GM19438 (cell line): ENCODE measurements around the gene OPN1MW.
"Not testable (repeated sequence)": the region's sequence is repeated elsewhere in the genome, so short reads cannot be mapped to it uniquely, and the experiment has no call there.

Experiments used
- ATAC-seq: cut with Tn5 transposase; IDR thresholded peaks from one replicate; pipeline ENCODE4 v1.9.1; 2021; ENCODE audit warnings: low read depth; ENCODE audit not compliant: unreplicated experiment

The OPN1MW gene

DNA sequence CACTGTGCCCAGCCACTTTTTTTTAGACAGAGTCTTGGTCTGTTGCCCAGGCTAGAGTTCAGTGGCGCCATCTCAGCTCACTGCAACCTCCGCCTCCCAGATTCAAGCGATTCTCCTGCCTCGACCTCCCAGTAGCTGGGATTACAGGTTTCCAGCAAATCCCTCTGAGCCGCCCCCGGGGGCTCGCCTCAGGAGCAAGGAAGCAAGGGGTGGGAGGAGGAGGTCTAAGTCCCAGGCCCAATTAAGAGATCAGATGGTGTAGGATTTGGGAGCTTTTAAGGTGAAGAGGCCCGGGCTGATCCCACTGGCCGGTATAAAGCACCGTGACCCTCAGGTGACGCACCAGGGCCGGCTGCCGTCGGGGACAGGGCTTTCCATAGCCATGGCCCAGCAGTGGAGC lies at the start of gene OPN1MW:
Gene OPN1MW, plus strand, starts transcription at position 301 of the 400 bp plus-strand sequence. Its CDS starts 82 bp downstream, at position 383.
- not testable (repeated sequence) for ATAC-seq

DNA sequence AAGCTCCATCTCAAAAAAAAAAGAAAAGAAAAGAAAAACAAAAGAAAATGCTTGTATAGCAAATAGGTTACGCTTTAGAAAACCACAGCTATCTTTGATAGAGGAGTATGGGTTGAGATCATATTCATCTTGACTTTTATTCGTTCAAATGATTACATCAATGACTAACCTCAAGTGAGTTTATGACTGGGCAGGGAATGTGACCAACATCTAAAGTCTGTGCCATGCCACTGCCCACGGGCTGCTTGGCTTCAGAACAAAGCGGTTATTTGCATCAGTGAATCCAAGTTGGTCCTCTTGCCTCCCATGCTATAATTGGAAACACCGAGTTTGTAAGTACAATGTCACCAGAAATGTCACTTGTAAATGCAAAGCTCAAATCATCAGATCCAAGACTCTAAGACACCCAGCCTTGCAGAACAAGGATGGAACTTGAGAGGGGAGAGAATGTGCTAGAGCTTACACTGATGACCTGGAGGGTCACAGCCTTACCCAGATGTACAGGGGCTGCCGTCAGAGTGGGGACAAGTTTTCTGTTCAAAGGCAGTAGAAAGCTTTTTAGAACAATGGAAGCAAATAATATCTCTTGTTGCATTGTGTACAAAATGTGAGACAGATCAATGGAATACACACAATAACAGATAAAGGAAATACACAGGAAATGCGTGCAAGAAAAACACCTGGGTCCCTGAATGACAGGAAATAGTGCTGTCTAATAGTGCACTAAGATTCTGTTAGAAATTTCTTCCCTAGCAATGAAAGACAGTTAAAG lies 46.8 kb upstream of the OPN1MW start:
- ATAC-seq = no peak

- ATAC-seq = no peak
These were observed 45.7 kb upstream of the OPN1MW start for GRCh38 chrX:154136627-154137161.

DNA sequence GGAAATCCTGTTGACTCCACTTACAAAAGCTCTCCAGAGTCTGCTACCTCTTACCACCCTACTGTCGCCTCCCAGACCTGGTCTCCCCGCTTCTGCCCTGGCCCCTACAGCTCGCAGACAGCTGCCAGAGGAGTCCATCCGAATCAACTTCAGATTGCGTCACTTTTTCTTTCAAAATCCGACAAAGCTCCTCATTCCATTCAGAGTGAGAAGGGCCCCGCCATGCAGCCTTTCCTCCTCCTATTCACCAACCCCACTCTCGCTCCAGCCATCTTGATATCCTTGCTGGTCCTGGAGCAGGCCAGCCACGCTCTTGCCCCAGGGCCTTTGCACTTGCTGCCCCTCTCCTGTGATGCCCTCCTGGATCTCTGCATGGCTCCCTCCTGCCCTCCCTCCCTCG lies 43.5 kb upstream of the OPN1MW start:
- no peak for ATAC-seq

GRCh38 chrX:154140206-154140605 lies 42.2 kb upstream of the OPN1MW start:
- ATAC-seq = no peak

GRCh38 chrX:154140742-154141141 lies 41.7 kb upstream of the OPN1MW start:
- no peak for ATAC-seq

- ATAC-seq = no peak
These were observed 40.0 kb upstream of the OPN1MW start for GRCh38 chrX:154142386-154142785.

DNA sequence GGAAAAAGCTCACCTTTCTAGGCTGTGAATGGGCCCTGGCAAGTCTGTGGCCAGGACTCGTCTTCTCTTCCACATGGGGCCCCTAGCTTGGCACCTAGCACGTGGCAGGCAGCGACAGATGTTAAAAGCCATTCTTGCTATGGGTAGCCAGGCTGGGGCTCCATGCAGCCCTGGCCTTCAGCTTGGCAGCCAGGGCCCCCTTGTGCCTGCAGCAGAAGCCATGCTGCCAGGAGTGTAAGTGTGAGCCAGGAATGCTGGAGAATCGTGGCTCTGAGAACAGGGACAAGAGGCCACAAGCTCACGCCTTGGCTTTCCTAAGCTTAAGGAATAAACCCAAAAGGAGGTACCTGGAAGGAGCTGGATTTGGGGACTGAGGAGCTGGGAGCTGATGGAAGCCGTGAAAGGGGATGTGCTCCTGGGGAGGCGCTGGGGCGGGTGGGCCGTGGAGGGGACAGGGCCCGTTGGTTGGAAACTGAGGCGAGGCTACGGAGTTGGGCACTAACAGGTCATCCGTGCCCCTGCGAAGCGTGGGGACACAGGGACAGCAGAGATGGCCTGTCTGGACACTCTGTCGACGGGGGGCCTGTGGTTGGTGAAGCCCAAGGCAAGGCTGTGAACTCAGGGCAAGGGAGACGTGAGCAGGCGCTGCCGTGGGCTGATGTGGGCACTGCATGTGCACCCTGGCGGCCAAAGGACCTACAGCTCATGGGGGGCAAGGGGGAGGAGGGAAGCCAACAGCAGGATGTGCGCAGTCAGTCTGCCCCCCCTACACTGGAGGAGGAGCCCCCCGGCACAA lies 39.2 kb upstream of the OPN1MW start:
- no peak for ATAC-seq

GRCh38 chrX:154144010-154144409 lies 38.4 kb upstream of the OPN1MW start, which contains the start of gene OPN1LW:
TSS of gene OPN1LW (plus strand) at chrX:154144243. CDS start at chrX:154144284, 41 bp downstream.
- not testable (repeated sequence) for ATAC-seq

DNA sequence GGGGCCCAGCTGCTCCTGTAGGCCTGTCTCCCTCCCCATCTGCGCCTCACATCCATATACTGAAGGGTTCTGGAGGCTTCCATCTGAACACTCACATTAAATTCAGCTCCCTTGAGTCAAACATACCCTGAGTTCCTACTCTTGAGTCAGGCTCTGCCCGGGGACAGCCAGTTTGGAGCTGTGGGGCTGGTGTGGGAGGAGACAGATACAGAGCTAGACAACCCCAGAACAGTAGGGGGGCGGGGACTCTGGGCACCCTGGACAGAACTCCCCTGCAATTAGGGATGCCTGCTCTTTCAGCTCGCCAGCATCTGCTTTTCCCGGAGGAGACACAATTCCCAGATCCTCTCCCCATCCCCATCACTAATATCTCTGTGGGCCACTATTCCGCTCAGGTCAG lies 31.4 kb upstream of the OPN1MW start:
- not testable (repeated sequence) for ATAC-seq

DNA sequence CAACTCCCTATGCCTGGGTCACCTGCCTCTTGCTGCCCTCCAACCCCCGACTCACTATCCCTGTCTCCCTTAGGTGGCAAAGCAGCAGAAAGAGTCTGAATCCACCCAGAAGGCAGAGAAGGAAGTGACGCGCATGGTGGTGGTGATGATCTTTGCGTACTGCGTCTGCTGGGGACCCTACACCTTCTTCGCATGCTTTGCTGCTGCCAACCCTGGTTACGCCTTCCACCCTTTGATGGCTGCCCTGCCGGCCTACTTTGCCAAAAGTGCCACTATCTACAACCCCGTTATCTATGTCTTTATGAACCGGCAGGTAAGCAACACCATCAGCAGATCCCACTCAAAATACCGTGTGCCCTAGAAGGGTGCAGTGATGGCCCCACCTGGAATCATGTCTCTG lies 26.2 kb upstream of the OPN1MW start:
- ATAC-seq = not testable (repeated sequence)

- ATAC-seq = not testable (repeated sequence)
These were observed 25.2 kb upstream of the OPN1MW start for GRCh38 chrX:154157207-154157606.

GRCh38 chrX:154159345-154159744 lies 23.1 kb upstream of the OPN1MW start:
- not testable (repeated sequence) for ATAC-seq

DNA sequence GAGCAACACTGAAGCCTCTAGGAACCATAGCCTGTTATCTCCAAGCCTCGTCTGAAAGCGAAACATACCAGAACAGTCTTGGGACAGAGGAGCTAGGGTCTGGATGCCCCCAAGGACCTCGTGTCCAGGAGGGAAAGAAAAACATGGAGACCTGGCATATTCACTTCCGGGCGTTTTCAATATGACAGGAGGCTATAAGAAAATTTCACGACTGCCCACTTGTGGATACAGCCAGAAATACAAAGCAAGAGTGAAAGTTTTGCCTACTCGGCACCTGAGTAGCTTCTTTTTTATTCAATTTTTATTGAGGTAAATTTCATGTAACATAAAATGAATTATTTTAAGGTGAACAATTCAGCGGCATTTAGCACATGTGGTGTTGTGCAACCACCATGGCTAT lies 17.5 kb upstream of the OPN1MW start:
- not testable (repeated sequence) for ATAC-seq

DNA sequence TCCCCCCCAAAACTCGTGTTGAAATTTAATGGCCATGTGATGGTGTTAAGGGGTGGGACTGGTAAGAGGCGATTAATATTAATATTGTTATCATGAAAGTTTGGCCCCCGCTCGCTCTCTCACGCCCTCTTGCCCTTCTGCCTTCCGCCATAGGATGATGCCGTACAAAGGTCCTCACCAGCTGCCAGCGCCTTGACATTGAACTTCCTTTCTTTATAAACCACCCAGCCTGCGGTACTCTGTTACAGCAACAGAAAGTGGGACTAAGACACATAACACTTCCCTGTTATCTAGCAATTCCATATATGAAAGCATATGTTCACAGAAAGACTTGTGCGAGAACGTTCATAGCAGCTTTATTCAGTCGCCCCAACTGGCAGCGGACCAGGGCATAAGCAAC lies 14.0 kb upstream of the OPN1MW start:
- not testable (repeated sequence) for ATAC-seq

DNA sequence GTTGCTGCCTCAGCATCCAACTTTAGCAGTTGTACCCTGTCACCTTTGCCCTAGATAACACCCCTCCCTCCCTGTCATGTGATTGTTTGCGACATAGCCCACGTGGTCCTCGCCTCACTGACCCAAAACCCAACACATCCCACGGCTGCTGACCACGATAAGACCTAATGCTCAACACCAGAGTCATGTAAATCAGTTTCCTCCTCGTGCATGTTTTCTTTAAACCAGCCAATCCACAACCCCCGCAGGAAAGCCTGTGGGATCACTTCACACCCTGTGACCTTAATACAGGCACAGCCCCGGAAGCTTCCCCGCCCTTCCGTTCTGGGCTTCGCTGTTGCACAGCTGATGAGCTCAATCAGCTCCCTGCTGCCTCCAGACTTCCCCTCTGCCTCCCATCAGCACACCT lies 9.9 kb upstream of the OPN1MW start:
- ATAC-seq = peak; percentile 89

GRCh38 chrX:154174356-154174755 lies 8.0 kb upstream of the OPN1MW start:
- not testable (repeated sequence) for ATAC-seq

- ATAC-seq = not testable (repeated sequence)
These were observed 1.4 kb downstream of the OPN1MW start for GRCh38 chrX:154183794-154184193.

DNA sequence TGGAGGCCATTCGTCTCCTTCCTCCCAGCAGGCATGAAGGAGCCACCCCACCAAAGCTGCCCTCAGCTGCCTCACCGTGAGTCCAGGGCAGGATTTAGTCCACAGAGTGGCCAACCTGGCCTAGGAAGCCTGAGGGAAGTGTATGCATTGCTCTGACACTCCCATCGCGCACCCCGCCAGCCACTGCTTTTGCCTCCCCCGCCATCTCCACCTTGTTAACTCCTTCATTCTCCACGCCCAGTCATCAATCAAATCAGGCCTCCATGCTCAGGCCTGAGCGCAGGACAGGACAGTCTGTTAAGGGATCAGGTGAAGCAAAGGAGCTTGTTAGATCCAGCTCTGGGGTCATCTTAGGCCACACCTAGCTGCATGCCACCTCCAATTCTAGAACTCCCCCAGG lies 10.4 kb downstream of the OPN1MW start:
- ATAC-seq = not testable (repeated sequence)

- ATAC-seq = not testable (repeated sequence)
These were observed 11.9 kb downstream of the OPN1MW start for GRCh38 chrX:154194316-154194715.

- not testable (repeated sequence) for ATAC-seq
These were observed 14.1 kb downstream of the OPN1MW start for GRCh38 chrX:154196466-154196865.
